Esophagus muscularis mucosa (tissue), 4 donors: Measurements from ENCODE around the gene CNTD1.

Source experiments
- EP300 ChIP-seq: sonication (generic); formaldehyde crosslinking; IDR thresholded peaks from one replicate; pipeline ENCODE4 v1.6.1; 2017; ENCODE audit warnings: antibody characterized with exemption
- POLR2A ChIP-seq: fragments of 450-650 bp; IDR thresholded peaks from one replicate; pipeline ENCODE4 v1.6.1; 2017; ENCODE audit warnings: antibody characterized with exemption, moderate library complexity, mild to moderate bottlenecking, low read depth
- POLR2AphosphoS5 ChIP-seq, 2 donors: sonication (generic); formaldehyde crosslinking; IDR thresholded peaks; one replicate each; pipeline ENCODE4 v1.6.1; 2017; ENCODE audit warnings: antibody characterized with exemption in 2 of 2
- TF ChIP-seq, protein P1 (sequence below), 3 experiments: fragments of 200-600 bp in 2 of 3; fragments of 450-650 bp in 1 of 3; sonication (generic) in 2 of 3; IDR thresholded peaks; one replicate each; pipeline ENCODE4 v1.5.1; 2017 to 2019; ENCODE audit warnings: antibody characterized with exemption in 3 of 3, mild to moderate bottlenecking in 2 of 3, moderate library complexity in 1 of 3

DNA sequence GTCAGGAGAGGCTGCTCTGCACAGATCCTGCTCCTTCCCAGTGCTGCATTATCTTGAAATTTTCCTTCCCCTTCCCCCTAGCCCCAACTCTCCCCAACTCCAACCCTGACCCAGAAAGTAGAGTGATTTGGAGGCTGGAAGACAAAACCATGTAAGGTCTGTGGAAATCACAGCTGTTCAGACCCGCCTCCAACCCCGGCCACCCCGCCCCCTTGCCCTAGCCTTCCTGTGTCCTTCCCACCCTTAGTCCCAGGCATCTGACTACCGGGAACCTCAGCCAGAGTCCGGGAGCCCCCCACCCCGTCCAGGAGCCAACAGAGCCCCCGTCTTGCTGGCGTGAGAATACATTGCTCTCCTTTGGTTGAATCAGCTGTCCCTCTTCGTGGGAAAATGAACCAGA lies 52.3 kb downstream of the CNTD1 start, which contains the start of gene AOC3:
- TF ChIP-seq, protein P1, sequence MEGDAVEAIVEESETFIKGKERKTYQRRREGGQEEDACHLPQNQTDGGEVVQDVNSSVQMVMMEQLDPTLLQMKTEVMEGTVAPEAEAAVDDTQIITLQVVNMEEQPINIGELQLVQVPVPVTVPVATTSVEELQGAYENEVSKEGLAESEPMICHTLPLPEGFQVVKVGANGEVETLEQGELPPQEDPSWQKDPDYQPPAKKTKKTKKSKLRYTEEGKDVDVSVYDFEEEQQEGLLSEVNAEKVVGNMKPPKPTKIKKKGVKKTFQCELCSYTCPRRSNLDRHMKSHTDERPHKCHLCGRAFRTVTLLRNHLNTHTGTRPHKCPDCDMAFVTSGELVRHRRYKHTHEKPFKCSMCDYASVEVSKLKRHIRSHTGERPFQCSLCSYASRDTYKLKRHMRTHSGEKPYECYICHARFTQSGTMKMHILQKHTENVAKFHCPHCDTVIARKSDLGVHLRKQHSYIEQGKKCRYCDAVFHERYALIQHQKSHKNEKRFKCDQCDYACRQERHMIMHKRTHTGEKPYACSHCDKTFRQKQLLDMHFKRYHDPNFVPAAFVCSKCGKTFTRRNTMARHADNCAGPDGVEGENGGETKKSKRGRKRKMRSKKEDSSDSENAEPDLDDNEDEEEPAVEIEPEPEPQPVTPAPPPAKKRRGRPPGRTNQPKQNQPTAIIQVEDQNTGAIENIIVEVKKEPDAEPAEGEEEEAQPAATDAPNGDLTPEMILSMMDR (IDR thresholded peaks at IDR 0.05) = no peak
- TF ChIP-seq POLR2AphosphoS5 (IDR thresholded peaks at IDR 0.05) (peak; percentile 39 to 74), EP300 (no peak), POLR2A (no peak)
